OCI-M1 (cell line): ENCODE results near the gene CNTNAP2.

ENCODE experiments used
- DNase-seq: peaks from one replicate; lab custom pipeline; 2025; lab: John Stamatoyannopoulos, UW

Gene CNTNAP2

DNA sequence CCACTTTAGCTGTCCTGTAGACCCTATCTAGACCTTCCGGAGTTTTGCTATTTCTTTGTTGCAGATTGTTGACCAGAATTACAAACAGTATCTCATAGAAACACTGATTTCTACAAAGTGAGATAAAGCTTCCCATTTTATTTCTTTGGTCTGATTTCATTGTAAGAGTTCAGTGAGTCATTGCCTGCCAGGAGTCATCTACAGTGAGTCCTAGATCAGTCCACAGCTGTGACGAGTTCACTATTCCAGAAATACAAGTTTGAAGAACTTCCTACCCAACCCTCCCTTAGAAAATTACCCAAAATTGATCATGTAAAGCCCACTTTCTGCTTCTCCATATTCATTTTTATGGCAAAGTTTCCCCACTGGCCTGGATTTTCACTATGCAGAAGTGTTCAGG, 905.5 kb downstream of the CNTNAP2 start:
- DNase-seq = no peak

DNA sequence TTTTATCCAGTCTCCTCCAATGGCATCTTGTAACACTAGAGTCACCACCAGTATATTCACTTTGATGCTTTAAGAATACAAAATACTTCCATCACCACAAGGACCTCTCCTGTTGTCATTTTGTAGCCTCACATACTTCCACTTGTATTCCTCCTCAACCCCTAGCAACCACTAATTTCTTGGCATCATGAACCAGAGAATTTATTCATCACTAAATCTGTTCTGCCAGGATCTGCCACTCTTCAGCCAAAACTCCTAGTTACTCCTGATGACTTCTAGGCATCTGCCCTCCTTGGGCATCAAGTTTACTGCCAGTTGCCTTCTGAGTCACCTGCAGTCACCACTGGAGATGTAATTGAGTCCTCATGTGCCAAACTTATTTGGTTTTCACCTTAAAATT, 906.8 kb downstream of the CNTNAP2 start:
- no peak for DNase-seq

DNA sequence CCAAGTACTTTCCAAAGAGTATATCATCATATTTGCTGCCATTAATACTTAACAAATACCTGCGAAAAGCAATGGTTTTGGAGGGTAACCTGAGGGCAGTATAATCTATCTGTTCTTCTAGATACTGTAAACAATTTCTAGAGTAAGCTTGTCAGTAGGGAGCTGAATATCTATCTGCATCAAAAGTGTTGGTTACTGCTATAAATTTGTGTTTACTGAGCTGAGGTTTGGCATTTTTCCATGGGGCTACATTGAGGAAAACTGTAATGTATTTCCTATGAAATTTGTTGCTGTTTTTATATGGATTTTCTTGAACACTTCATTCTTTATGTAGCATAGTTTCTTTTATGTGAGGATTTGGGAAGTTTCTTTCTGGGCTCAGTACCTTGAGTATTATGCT, 913.4 kb downstream of the CNTNAP2 start:
- DNase-seq = no peak

DNA sequence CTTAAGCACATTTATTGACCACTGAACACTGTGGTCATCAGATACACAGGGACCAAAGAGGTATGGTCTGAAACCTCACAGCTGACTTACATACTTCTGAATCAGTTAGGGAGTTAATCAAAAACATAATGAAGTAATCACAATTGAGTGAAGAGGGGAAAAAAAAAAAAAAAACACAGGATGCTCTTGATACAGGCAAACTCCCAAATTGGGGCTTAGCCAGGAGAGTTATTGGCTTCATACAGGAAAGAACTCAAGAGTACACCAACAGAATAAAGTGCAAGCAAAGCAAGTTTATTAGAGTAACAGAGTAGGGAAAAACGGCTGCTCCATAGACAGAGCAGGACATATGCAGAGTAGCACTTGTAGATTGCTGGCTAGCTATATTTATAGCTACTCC, 917.0 kb downstream of the CNTNAP2 start:
- no peak for DNase-seq

DNA sequence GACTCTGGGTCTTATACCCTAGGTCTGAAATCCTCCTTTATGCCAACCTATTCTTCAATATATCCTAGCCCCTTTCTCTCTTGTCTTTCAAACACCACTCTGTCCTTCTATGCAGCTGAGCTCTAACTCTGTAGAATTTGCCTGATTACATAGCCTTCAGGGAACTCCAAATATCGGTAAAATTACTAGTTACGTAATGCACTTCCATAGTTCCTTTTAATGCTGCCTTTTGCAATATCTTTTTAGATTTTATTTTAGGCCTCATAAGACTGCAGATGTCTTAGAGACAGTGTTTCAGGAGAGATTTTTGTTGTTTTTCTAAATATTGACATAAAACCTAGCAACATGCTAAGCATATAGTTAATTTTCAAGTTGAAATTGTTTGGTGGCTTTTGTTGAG, 924.8 kb downstream of the CNTNAP2 start:
- DNase-seq = no peak

DNA sequence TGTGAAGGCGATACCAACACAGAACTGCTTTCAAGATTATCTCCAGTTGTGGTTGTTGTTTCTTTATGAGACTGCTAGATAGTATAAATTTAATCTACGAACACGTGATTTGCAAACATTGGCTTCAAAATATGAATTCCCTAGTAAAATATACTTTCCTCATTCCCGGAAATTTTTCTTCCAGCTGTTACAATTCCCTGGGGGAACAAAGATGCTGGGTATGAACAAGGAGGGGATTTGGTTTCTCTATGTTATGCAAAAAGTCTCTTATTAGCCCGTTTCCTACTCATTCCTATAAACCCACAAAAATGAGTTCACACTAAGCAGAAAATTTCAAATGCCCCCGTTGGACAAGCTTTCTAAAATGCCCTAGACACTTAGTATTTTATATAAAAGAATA, 928.3 kb downstream of the CNTNAP2 start:
- DNase-seq = no peak

DNA sequence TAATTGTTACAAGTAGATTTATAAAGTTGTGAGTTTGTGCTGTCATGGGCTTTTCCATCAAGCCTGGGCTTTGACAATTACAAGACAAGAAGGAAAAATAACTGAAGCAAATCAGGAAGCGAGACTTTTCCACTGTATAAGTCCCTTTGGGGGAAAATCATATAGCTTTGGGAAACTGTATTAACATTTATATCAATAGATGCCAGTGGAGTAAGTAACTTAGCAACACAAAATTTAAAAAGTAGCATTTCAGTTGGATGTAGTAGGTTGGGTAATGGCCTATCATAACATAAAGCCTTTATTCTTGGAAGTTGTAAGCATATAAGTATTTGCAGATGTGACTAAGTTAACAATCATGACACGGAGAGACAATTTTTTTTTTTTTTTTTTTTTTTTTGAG, 931.1 kb downstream of the CNTNAP2 start:
- DNase-seq = no peak

DNA sequence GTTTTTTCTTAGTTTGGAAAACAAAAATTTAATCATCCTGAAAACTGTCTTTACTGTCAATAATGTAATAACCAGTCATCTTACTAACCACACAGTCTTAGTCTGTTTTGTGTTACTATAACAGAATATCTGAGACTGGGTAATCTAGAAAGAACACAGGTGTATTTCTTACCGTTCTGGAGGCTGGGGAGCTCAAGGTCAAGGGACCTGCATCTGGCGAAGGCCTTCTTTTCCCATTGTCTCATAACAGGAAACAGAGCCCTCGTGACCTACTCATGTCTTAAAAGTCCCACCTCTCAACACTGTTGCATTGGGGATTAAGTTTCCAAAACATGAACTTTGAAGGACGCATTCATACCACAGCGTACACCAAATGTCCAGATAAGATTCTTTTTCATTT, 932.3 kb downstream of the CNTNAP2 start:
- DNase-seq = no peak

DNA sequence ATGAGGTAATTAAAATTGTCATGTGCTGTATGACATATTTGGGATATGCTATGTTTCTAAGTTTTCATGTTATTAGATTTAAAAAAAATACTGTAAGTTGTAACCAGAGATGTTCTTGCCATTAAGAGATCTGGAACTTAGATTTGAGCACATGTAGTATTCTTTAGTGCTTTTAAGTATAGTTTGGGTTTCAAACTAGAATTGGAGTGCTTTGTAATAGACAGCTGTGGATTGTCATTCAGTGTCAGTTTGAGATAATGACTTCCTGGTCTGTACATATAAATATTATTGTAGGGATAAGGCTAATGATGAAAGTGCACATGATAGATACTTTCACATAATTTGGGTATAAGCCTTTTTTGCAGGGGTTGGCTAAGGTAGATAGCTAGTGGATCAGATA, 936.2 kb downstream of the CNTNAP2 start:
- DNase-seq = no peak

DNA sequence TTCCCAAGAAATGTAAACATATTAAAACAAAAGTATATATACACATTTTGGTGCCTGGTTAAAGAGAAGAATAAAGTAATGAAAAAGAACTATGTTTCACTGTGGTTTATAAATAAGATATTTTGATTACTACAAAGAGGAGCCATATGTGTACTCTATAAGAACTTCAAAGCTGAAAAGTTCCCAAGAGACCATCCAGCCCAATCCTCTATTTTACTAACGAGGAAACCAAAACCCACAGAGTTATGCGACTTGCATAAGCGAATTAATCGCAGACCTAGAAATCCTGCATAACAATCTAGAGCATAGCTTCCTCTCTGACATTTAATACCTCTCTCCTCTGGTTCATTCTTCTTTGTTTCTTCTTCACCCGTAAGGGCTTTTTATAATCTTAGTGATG, 937.1 kb downstream of the CNTNAP2 start:
- DNase-seq = no peak

DNA sequence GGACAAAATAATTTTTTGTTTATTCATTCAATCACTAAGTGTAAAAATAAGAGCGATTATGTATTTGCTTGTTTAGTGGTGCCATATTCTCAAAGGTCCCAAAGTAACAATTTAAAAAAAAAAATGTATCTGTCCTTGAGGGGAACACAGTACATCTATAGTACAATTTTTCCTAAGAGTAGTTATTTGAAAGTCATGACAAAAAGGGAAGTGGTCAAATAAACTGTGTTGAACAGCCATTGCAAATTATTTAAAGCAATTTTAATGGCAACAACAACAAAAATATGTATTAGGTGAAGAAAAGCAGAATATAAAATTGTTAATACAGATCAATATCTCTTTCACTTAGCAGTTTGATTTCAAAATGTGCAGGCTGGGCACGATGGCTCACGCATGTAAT, 943.5 kb downstream of the CNTNAP2 start:
- peak; percentile 9 for DNase-seq

DNA sequence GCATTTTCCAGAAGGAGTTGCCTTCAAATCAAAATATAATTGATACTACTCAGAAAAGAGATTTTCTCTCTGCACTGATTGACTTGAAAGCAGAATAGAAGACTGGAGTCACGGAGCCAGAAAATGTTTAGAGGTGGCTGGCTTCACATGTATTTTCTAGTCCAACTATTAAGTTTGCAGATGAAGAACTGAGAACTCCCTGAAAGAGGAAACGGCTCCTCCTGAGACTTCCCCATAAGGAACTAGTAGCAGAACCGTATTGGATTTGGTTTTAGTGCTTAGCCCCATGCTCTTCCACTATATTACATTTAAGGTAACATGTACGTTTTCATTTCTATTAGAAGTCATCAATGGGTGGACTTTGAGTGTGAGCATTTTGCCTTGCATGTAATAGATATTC, 946.3 kb downstream of the CNTNAP2 start:
- DNase-seq = no peak

DNA sequence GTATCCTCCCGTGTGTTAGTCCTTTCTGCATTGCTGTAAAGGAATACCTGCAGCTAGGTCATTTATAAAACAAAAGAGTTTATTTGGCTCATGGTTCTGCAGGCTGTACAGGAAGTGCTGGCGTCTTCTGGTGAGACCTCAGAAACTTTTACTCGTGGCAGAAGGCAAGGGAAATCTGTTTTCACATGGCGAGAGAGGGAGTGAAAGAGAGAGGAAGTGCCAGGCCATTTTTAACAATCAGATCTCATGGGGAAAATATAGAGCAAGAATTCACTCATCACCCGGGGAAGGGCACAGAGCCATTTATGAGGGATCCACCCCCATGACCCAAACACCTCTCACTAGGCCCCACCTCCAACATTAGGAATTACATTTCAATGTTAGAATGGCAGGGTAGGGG, 952.2 kb downstream of the CNTNAP2 start:
- DNase-seq = no peak

DNA sequence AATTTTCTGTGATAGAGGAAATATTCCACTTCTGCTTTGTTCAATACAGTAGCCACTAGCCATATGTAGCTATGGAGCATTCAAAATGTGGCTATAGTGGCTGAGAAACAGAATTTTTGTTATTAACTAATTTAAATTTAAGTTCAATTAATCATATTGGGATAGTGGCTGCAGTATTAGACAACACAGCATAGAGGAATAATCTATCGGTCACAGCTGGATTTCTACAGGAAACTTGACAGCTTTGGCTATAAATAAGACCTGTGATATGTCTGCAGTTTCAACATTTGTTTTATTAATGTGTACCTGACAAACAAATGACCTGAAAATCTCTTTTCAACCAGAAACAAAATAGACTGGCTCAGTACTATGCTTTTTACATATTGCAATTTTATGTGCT, 953.2 kb downstream of the CNTNAP2 start:
- DNase-seq = no peak

DNA sequence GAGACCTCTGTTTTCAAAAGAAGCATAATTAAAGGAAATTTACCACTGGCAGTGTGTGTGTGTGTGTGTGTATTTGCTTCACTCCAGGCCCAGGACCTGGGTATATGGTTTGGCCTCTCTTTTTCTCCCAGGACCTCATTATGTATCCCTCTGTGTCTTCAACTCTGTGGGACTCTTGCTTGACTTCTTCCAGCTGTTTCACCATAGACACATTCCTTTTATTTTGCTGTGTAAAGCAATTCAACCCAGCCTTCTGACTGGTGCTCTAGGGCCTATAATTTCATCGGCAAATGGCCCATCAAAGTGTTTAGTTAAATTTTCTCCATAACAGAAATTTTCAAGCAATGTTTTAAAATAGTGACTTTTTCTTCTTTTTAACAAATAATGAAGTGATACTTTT, 954.3 kb downstream of the CNTNAP2 start:
- no peak for DNase-seq

DNA sequence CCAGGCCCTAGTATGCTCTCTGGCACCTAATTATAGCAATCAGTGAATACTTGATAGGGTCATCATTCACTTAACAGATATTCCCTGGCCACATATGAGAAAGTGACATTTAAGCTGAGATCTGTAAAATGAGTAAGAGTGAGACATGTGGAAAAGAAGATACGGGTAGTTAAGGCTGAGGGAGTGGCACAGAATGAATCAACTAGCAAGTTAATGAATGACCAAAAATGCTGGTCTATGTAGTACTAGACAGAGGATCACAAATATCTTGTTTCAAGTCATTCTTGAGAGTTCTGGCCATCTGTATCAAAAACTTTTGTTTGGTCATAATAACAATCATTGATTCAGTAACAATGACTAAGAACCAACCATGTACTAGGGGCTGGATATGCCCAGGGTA, 954.9 kb downstream of the CNTNAP2 start:
- DNase-seq = no peak

DNA sequence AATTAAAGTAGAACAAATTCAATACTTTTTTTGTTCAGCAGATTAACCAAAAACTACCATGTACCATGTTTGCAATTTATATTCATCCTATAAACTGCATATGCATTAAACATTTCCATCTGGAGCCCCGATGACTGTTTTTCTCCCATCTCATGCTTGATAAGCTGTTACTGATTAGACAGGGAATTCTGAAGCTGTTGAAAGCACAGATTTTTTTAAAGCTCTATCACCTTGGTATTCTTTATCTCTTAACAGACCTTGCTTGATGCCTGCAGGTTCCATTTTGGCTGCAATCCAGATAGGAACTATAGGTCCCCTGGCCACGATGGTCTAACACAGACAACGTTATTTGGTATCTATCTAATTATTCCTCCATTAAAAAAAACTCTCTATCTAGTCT, 961.7 kb downstream of the CNTNAP2 start:
- DNase-seq = no peak

DNA sequence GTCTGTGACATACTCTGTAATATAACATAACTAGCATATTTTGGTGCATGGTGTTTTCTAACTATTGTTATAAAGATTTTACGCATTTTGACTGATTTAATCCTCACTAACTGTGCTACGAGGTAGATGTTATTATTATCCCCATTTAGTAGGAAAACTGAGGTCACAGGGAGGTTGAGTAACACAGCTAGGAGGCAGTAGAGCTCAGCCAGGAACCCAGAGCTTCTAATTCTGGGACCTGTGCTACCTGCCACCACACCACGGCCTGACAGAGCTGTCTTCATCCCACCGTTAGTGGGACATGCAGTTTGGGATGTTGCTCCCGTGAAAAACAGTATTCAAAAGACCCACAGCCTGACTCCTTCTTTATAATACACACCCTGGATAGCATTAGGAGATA, 962.5 kb downstream of the CNTNAP2 start:
- DNase-seq = no peak

DNA sequence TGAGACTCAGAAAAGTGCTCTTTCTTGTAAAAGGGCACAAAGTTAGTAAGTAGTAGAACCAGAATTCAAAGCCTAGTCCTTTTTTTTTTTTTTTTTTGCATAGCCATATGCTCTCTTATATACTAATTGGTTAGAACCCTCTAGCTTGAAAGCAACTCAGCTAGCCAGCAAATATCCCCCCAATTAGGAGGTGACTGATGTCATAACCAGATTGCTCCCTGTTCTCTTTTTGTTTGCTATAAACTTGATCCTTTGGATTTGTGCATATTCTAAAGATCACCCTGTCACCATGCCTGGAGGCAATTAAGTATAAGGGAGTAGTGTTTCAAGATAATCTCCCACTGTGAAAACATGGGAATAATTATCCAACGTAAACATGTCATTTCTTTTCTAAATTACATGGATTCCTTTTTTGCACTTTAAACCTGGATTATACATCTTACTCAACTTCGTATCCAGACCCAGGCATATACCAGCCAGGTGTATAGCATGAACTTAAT, 963.4 kb downstream of the CNTNAP2 start:
- DNase-seq = no peak

DNA sequence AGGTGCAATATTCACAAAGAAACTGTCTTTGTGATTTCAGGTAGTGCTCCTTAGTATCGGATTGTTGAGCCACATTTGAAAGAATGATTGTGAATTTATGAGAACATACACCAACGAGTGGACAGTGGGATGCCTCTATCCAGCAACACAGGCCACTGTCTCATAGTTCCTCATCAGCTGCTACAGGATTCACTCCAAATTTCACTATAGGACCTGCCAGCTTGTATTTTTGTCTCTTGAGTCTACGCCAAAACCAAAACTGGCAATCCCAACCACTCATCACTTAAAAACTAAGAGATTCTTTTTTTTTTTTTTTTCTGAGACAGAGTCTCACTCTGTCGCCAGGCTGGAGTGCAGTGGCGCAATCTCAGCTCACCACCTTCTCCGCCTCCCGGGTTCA, 964.5 kb downstream of the CNTNAP2 start:
- no peak for DNase-seq

DNA sequence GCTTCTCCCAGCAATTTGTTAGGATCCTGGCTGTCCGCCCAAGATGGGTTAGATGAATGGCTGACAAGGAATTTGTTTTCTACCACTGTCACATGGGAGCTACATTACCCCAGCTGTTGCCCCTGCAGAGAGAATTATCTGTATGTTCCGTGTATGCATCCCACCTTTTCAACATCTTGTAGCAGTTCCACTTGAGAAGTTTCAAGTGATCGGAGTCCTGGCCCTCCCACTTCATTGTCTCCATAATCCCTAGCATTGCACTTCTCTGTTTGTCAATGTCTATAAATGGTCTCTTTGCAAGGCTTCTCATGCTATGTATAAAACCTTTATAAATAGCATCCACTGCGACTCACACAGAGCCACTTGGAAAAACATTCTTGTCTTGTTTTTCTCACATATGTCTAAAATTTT, 972.5 kb downstream of the CNTNAP2 start:
- no peak for DNase-seq

DNA sequence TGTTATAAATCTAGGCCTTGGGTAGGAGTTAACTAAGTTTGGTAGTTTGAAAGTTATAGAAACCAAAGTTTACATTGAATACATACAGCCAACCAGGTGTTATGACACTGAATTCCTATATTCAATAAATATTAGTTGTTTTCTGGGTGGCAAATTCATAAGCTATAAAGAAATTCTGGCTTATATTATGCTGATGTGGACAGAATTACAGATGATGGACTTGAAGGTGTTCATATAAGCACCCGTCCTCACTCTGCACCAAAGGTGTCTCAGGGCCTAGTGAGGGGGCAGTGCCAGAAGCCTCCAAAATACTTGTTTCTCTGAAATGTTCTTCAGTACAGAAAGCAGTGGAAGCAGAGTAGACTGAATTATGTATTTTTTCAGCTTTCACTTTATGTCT, 973.0 kb downstream of the CNTNAP2 start:
- no peak for DNase-seq

DNA sequence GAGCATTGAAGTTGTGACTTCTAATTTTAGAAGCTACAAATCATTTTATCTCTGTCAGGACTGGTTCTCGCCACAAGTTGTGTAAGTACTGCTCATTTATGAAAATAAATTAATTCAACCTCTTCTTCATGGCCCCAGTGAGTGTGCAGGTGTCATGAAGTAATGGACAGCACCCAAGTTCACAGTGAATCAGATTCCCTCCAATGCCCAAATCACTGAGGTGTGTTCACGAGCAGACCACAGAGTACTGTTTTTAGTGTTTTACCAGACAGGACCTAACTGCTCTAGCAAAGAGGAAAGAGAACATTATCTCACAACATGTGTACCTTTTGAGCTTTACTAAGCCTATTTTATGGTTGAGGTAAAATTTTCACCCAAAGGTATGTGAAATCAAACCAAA, 980.0 kb downstream of the CNTNAP2 start:
- DNase-seq = no peak

DNA sequence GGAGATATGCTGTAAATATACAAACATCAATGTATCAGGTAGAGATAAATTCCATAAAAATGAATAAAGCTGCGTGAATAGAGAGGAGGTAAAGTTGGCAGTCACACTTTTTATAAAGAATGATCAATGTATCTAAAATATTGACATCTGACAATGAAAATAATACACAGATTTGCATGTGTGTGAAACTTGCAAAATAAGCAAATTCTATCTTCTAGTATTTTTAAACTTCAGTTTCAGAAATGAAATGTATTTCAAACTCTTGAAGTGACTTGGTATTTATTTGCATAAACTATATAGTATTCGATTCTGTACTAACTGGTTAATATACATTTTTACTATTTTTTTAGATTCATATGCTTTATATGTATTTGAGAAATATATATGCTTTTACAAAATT, 986.6 kb downstream of the CNTNAP2 start:
- DNase-seq = no peak

DNA sequence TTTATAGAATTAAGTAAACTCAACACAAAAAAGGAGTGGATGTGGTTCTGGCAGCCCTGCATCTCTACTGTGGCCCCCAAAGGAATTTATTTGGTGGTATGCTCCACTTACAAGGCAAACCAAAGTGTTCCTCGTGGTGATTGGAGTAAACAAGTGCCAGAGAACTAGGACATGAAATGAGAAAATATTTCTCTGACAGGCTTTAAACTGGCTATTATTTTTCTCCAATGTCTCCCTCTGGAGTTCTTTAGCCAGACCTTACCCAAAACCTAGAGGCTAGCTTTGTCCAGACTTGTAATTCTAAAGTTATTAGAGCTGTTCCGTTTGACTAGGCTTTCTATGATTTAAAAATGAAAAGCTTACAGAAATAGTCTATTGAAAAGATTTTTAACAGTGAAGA, 990.1 kb downstream of the CNTNAP2 start:
- DNase-seq = no peak
